ENCODE measurements around the gene CFAP20DC. TPM values are rescaled to one million over a fixed set of nuclear protein-coding genes. Genes with fewer than 3 reads are reported as not detected.

CFAP20DC gene
- total and polyA plus RNA-seq, 2 of the 13 experiments (the other 11 are each of a cell fraction or from before 2014, with no cell fraction given): not detected

GRCh38 chr3:58725326-58725853, 324.4 kb downstream of the CFAP20DC start (continued):
- TF ChIP-seq AHDC1 (CRISPR knock-in tag; IDR thresholded peaks at IDR 0.05; ENCODE audit: borderline replicate concordance): no peak
- no peak for TF ChIP-seq CBX1 (IDR thresholded peaks at IDR 0.05; ENCODE audit: low read depth)
- no peak for TF ChIP-seq ZNF142 (CRISPR knock-in tag; IDR thresholded peaks at IDR 0.05)
- no peak for TF ChIP-seq DPF2 (CRISPR knock-in tag; IDR thresholded peaks at IDR 0.05; ENCODE audit: borderline replicate concordance, low read depth)

Data from HepG2 (cell line).